ENCODE results near the gene NOP10. TPM values are rescaled to one million over a fixed set of nuclear protein-coding genes. Genes with fewer than 3 reads are reported as not detected.

Gene NOP10
- total and polyA plus RNA-seq, 2 of the 8 experiments (the other 6 are each of a cell fraction or from before 2014, with no cell fraction given), result 285 to 981 TPM

DNA sequence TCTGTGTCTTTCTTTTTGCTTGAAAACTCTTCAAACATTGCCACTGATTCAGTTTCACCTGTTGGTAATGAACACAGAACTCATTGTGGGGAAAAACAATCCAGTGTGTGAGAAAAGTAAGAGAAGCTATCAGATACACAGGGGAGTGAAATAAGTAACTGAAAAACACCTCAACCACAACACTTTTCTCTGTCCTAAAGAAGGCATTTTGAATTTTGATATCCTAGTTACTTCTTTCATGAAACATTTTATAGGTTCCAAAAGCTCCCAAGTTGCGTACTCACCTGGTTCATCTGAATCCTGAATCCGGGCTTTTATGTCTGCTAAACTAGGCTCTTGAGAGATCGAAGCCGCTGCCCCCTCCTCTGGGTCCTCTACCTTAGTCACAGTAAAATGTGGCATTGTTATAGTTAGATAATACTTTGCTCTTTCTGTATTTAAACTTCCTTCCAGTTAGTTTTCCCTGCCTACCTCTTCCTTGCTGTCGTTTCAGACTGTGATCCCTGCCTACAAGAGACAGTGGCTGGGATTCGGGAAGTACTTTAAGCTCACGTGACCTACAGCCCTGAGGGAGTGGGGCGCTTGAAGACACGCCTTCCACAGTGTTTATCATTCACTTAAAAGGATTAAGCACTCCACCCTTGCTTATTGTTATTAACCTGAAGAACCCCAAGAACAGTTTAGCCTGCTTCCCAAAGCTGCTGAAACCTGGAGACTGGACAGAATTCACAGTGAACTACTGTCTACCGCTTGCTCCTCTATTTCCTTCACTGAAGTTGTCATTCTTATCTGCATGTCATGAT, 24.5 kb downstream of the NOP10 start (continued):
- TF ChIP-seq HDAC2 (IDR thresholded peaks at IDR 0.05; ENCODE audit: borderline replicate concordance in 1 of 2, low read depth in 2 of 2, low read length in 2 of 2) (no peak), YY1 (IDR thresholded peaks at IDR 0.05; ENCODE audit: low read depth, low read length) (no peak), TCF12 (IDR thresholded peaks at IDR 0.05; ENCODE audit: low read depth, low read length) (no peak), SAP30 (IDR thresholded peaks at IDR 0.05; ENCODE audit: insufficient read depth, insufficient replicate concordance, low read length) (no peak), TAF1 (IDR thresholded peaks at IDR 0.05; ENCODE audit: low read depth, low read length) (peak; percentile 59), SP4 (IDR thresholded peaks at IDR 0.05; ENCODE audit: low read length) (no peak), NRF1 (IDR thresholded peaks at IDR 0.05; ENCODE audit: low read depth, low read length) (no peak), TAF7 (optimal IDR thresholded peaks at IDR 0.05; ENCODE audit: borderline replicate concordance, low read depth, low read length) (no peak), TBP (IDR thresholded peaks at IDR 0.05; ENCODE audit: low read depth, low read length) (peak; percentile 54; the same call in 1 of the 2 replicates), ZNF274 (IDR thresholded peaks at IDR 0.05; ENCODE audit: borderline replicate concordance, extremely low read depth, low read length) (no peak), CTBP2 (IDR thresholded peaks at IDR 0.05; ENCODE audit: borderline replicate concordance, insufficient read depth, insufficient read length, low read length) (no peak), SP1 (IDR thresholded peaks at IDR 0.05; ENCODE audit: low read depth, low read length) (no peak), MAFK (IDR thresholded peaks at IDR 0.05; ENCODE audit: low read depth, low read length) (no peak), BACH1 (IDR thresholded peaks at IDR 0.05; ENCODE audit: low read length) (no peak), SIX5 (IDR thresholded peaks at IDR 0.05; ENCODE audit: low read depth, low read length) (no peak), POLR2A (IDR thresholded peaks at IDR 0.05; ENCODE audit: control extremely low read depth in 1 of 2, low read depth in 2 of 2, low read length in 2 of 2) (peak; percentile 44 to 57; a peak in 2 of 3 replicates), RFX5 (IDR thresholded peaks at IDR 0.05; ENCODE audit: borderline replicate concordance, low read depth, low read length) (no peak), BRCA1 (IDR thresholded peaks at IDR 0.05; ENCODE audit: low read depth, low read length) (no peak), EP300 (IDR thresholded peaks at IDR 0.05; ENCODE audit: borderline replicate concordance in 1 of 2, low read depth in 2 of 2, low read length in 2 of 2) (no peak), NANOG (IDR thresholded peaks at IDR 0.05; ENCODE audit: insufficient read depth, low read depth, low read length, poor library complexity, severe bottlenecking) (no peak)
- TF ChIP-seq, protein P1, sequence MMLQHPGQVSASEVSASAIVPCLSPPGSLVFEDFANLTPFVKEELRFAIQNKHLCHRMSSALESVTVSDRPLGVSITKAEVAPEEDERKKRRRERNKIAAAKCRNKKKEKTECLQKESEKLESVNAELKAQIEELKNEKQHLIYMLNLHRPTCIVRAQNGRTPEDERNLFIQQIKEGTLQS (IDR thresholded peaks at IDR 0.05; ENCODE audit: insufficient read depth, low read depth, low read length), result peak; percentile 61; the same call in 1 of the 2 replicates
- TF ChIP-seq, protein P2, sequence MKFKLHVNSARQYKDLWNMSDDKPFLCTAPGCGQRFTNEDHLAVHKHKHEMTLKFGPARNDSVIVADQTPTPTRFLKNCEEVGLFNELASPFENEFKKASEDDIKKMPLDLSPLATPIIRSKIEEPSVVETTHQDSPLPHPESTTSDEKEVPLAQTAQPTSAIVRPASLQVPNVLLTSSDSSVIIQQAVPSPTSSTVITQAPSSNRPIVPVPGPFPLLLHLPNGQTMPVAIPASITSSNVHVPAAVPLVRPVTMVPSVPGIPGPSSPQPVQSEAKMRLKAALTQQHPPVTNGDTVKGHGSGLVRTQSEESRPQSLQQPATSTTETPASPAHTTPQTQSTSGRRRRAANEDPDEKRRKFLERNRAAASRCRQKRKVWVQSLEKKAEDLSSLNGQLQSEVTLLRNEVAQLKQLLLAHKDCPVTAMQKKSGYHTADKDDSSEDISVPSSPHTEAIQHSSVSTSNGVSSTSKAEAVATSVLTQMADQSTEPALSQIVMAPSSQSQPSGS (IDR thresholded peaks at IDR 0.05; ENCODE audit: low read length), result no peak

Data from H1 (cell line).